ENCODE data around the gene PLXDC2. TPM values are rescaled to one million over a fixed set of nuclear protein-coding genes. Genes with fewer than 3 reads are reported as not detected.

Gene PLXDC2
- total RNA-seq, 1 experiment from 2014 or later, result not detected

- no peak for TF ChIP-seq CTCF (IDR thresholded peaks at IDR 0.05; ENCODE audit: unreplicated experiment)
- CTCF ChIA-PET, result interaction anchor here (0.6 kb wide), 1 partner anchor 397 kb away, joined by 3 read pairs; no protein-coding TSS in a partner anchor
- intact Hi-C loops (cut with micrococcal nuclease; ENCODE audit: unreplicated experiment), result no loop called here
- peaks cover 5% of the 10 kb centered on the region for H3K9me3 Mint-ChIP-seq (ENCODE audit: low read depth, unreplicated experiment)
- H3K4me3 Mint-ChIP-seq (ENCODE audit: low read depth, unreplicated experiment), result no peak overlapping the region
- H3K4me1 Mint-ChIP-seq (ENCODE audit: low read depth, unreplicated experiment), result no peaks in the 10 kb centered on the region
- DNase-seq, result no peak
- no peaks in the 10 kb centered on the region for H3K27me3 Mint-ChIP-seq (ENCODE audit: unreplicated experiment)
- H3K36me3 Mint-ChIP-seq (ENCODE audit: insufficient read depth, unreplicated experiment), result no peaks in the 10 kb centered on the region
- H3K27ac Mint-ChIP-seq (ENCODE audit: unreplicated experiment), result no peak overlapping the region
- BruUV-seq (replicated peaks), result no TSS peak
Measured at GRCh38 chr10:19911886-19912285, 95.7 kb downstream of the PLXDC2 start.

GRCh38 chr10:19913987-19914386, 97.8 kb downstream of the PLXDC2 start:
- Mint-ChIP-seq H3K9me3 (ENCODE audit: low read depth, unreplicated experiment) (peaks cover 5% of the 10 kb centered on the region), H3K36me3 (ENCODE audit: insufficient read depth, unreplicated experiment) (no peaks in the 10 kb centered on the region), H3K4me3 (ENCODE audit: low read depth, unreplicated experiment) (no peak overlapping the region), H3K27ac (ENCODE audit: unreplicated experiment) (no peak overlapping the region), H3K4me1 (ENCODE audit: low read depth, unreplicated experiment) (no peaks in the 10 kb centered on the region), H3K27me3 (ENCODE audit: unreplicated experiment) (no peaks in the 10 kb centered on the region)
- no TSS peak for BruUV-seq (replicated peaks)
- TF ChIP-seq CTCF (IDR thresholded peaks at IDR 0.05; ENCODE audit: unreplicated experiment), result no peak
- CTCF ChIA-PET, result no interaction called here
- DNase-seq, result no peak
- intact Hi-C loops (cut with micrococcal nuclease; ENCODE audit: unreplicated experiment), result no loop called here

DNA sequence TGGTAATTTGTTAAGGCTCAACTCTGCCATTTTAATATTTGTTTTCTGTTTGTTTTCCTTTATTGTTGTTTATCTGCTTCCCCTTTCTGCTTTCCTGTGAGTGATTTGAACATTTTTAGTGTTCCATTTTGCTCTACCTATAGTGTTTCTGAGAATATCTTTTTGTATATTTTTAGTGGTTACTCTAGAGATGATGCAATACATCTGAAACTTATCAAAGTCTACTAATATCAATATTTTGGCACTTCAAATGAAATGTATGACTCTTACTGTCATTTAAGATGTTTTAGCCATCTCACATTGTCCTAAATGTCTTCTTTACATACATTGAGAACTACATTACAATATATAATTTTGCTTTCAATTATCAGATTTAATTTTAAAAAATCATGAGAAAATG, 98.9 kb downstream of the PLXDC2 start:
- H3K36me3 Mint-ChIP-seq (ENCODE audit: insufficient read depth, unreplicated experiment), result no peaks in the 10 kb centered on the region
- no peak for DNase-seq
- no peaks in the 10 kb centered on the region for H3K27me3 Mint-ChIP-seq (ENCODE audit: unreplicated experiment)
- TF ChIP-seq CTCF (IDR thresholded peaks at IDR 0.05; ENCODE audit: unreplicated experiment), result no peak
- H3K4me1 Mint-ChIP-seq (ENCODE audit: low read depth, unreplicated experiment), result no peaks in the 10 kb centered on the region
- no TSS peak for BruUV-seq (replicated peaks)
- H3K9me3 Mint-ChIP-seq (ENCODE audit: low read depth, unreplicated experiment), result peaks cover 5% of the 10 kb centered on the region
- CTCF ChIA-PET, result interaction anchor here (0.7 kb wide), 1 partner anchor 9 kb away, joined by 4 read pairs; no protein-coding TSS in a partner anchor
- H3K27ac Mint-ChIP-seq (ENCODE audit: unreplicated experiment), result no peak overlapping the region
- no peak overlapping the region for H3K4me3 Mint-ChIP-seq (ENCODE audit: low read depth, unreplicated experiment)
- intact Hi-C loops (cut with micrococcal nuclease; ENCODE audit: unreplicated experiment), result no loop called here

DNA sequence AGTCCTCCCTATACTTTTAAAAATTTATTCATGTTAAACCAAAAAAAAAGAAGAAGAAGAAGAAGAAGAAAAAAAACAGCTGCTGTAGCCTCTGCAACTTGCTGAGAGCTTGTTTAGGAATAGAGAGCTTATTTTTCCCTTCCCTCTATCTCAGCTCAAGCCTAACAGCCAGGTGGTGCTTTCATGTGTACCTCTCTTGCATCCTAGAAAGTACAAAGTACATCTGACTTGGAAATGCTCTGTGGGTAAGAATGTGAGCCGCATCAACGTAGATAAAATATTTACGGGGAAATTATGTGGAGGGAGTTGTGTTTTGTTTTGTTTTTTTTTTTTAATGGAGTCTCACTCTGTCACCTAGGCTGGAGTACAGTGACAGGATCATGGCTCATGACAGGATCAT, 99.6 kb downstream of the PLXDC2 start:
- intact Hi-C loops (cut with micrococcal nuclease; ENCODE audit: unreplicated experiment), result no loop called here
- no peak for DNase-seq
- H3K27me3 Mint-ChIP-seq (ENCODE audit: unreplicated experiment), result no peaks in the 10 kb centered on the region
- H3K27ac Mint-ChIP-seq (ENCODE audit: unreplicated experiment), result no peak overlapping the region
- H3K9me3 Mint-ChIP-seq (ENCODE audit: low read depth, unreplicated experiment), result peaks cover 5% of the 10 kb centered on the region
- BruUV-seq (replicated peaks), result no TSS peak
- TF ChIP-seq CTCF (IDR thresholded peaks at IDR 0.05; ENCODE audit: unreplicated experiment), result no peak
- H3K36me3 Mint-ChIP-seq (ENCODE audit: insufficient read depth, unreplicated experiment), result no peaks in the 10 kb centered on the region
- H3K4me3 Mint-ChIP-seq (ENCODE audit: low read depth, unreplicated experiment), result no peak overlapping the region
- H3K4me1 Mint-ChIP-seq (ENCODE audit: low read depth, unreplicated experiment), result no peaks in the 10 kb centered on the region
- CTCF ChIA-PET, result interaction anchor here (0.7 kb wide), 1 partner anchor 9 kb away, joined by 4 read pairs; no protein-coding TSS in a partner anchor

All from Calu3 (cell line).